Glomerular endothelial cell (primary cell): Measurements from ENCODE around the gene ACTR1B. TPM values are rescaled to one million over a fixed set of nuclear protein-coding genes. Genes with fewer than 3 reads are reported as not detected.
"Not testable (repeated sequence)": the region's sequence is repeated elsewhere in the genome, so short reads cannot be mapped to it uniquely, and the experiment has no call there.

Experiments
- DNase-seq: peaks from one replicate; pipeline ENCODE4 v3.0.0-alpha.2; 2011; ENCODE audit warnings: low read depth, low spot score; ENCODE audit errors: extremely low read depth
- total RNA-seq: library from RNA; depleted of rRNA; stranded (reverse); fragments of >200 nt; gene quantifications from 2 replicates; pipeline ENCODE4 v1.2.3, GENCODE V29; 2015

ACTR1B gene
- total RNA-seq: 59.7 and 62.4 TPM in 2 replicates

GRCh38 chr2:97663962-97664635 is at the start of gene ACTR1B:
TSS of gene ACTR1B (minus strand) at chr2:97664044. CDS start at chr2:97663890, 154 bp downstream.
- peak; percentile 84 for DNase-seq

- no peak for DNase-seq
Observed at GRCh38 chr2:97712693-97713295, 49.0 kb upstream of the ACTR1B start.

GRCh38 chr2:97712175-97712574 is 48.3 kb upstream of the ACTR1B start:
- not testable (repeated sequence) for DNase-seq

GRCh38 chr2:97711394-97711711 is 47.5 kb upstream of the ACTR1B start:
- no peak for DNase-seq

- no peak for DNase-seq
Observed at GRCh38 chr2:97708608-97709007, 44.8 kb upstream of the ACTR1B start.

GRCh38 chr2:97708048-97708380 is 44.2 kb upstream of the ACTR1B start:
- no peak for DNase-seq

GRCh38 chr2:97707362-97708047 is 43.7 kb upstream of the ACTR1B start:
- no peak for DNase-seq

- DNase-seq: no peak
Observed at GRCh38 chr2:97706708-97707345, 43.0 kb upstream of the ACTR1B start.

GRCh38 chr2:97706112-97706511 is 42.3 kb upstream of the ACTR1B start:
- no peak for DNase-seq

GRCh38 chr2:97704989-97705388 is 41.1 kb upstream of the ACTR1B start:
- DNase-seq: no peak

GRCh38 chr2:97703741-97704140 is 39.9 kb upstream of the ACTR1B start:
- no peak for DNase-seq

- no peak for DNase-seq
Observed at GRCh38 chr2:97702731-97703470, 39.1 kb upstream of the ACTR1B start.

- DNase-seq: no peak
Observed at GRCh38 chr2:97701851-97702465, 38.1 kb upstream of the ACTR1B start.

GRCh38 chr2:97701186-97701585 is 37.3 kb upstream of the ACTR1B start:
- DNase-seq: no peak

- DNase-seq: no peak
Observed at GRCh38 chr2:97699765-97700444, 36.1 kb upstream of the ACTR1B start.

- DNase-seq: no peak
Observed at GRCh38 chr2:97698530-97698929, 34.7 kb upstream of the ACTR1B start.

GRCh38 chr2:97697252-97698235 is 33.7 kb upstream of the ACTR1B start:
- peak; percentile 75 for DNase-seq

- DNase-seq: no peak
Observed at GRCh38 chr2:97695744-97696143, 31.9 kb upstream of the ACTR1B start.

GRCh38 chr2:97693476-97693875 is 29.6 kb upstream of the ACTR1B start:
- no peak for DNase-seq
